GM18868 (cell line): ENCODE results near the gene STXBP5.
"Not testable (repeated sequence)": the region's sequence is repeated elsewhere in the genome, so short reads cannot be mapped to it uniquely, and the experiment has no call there.

Experiments used
- ATAC-seq: cut with Tn5 transposase; IDR thresholded peaks from one replicate; pipeline ENCODE4 v1.9.1; 2021; ENCODE audit warnings: mild to moderate bottlenecking, moderate library complexity; ENCODE audit not compliant: unreplicated experiment

The STXBP5 gene

GRCh38 chr6:147361311-147361981 is 157.2 kb downstream of the STXBP5 start:
- no peak for ATAC-seq

- ATAC-seq, result no peak
Observed at GRCh38 chr6:147366290-147366689, 162.1 kb downstream of the STXBP5 start.

GRCh38 chr6:147371325-147371724 is 167.1 kb downstream of the STXBP5 start:
- ATAC-seq, result no peak

GRCh38 chr6:147372806-147373205 is 168.6 kb downstream of the STXBP5 start:
- ATAC-seq, result no peak

GRCh38 chr6:147378819-147379218 is 174.6 kb downstream of the STXBP5 start:
- no peak for ATAC-seq

- not testable (repeated sequence) for ATAC-seq
Observed at GRCh38 chr6:147380841-147381240, 176.6 kb downstream of the STXBP5 start.

GRCh38 chr6:147381712-147382111 is 177.5 kb downstream of the STXBP5 start:
- no peak for ATAC-seq

- ATAC-seq, result no peak
Observed at GRCh38 chr6:147382945-147383554, 178.8 kb downstream of the STXBP5 start.

GRCh38 chr6:147384029-147384428 is 179.8 kb downstream of the STXBP5 start:
- ATAC-seq, result peak; percentile 62

GRCh38 chr6:147384737-147385710 is 180.8 kb downstream of the STXBP5 start:
- ATAC-seq, result peak; percentile 78

- no peak for ATAC-seq
Observed at GRCh38 chr6:147389463-147389862, 185.2 kb downstream of the STXBP5 start.

GRCh38 chr6:147390909-147391536 is 186.8 kb downstream of the STXBP5 start:
- no peak for ATAC-seq

GRCh38 chr6:147392917-147393625 is 188.9 kb downstream of the STXBP5 start:
- ATAC-seq, result peak; percentile 80

- no peak for ATAC-seq
Observed at GRCh38 chr6:147395158-147395557, 190.9 kb downstream of the STXBP5 start.

GRCh38 chr6:147397306-147397705 is 193.1 kb downstream of the STXBP5 start:
- no peak for ATAC-seq

- ATAC-seq, result no peak
Observed at GRCh38 chr6:147400968-147401367, 196.8 kb downstream of the STXBP5 start.

GRCh38 chr6:147401779-147402178 is 197.6 kb downstream of the STXBP5 start:
- ATAC-seq, result no peak

- no peak for ATAC-seq
Observed at GRCh38 chr6:147406783-147407182, 202.6 kb downstream of the STXBP5 start.

- ATAC-seq, result no peak
Observed at GRCh38 chr6:147407571-147407970, 203.4 kb downstream of the STXBP5 start.

- ATAC-seq, result no peak
Observed at GRCh38 chr6:147416622-147417021, 212.4 kb downstream of the STXBP5 start.
